MM.1S (cell line): Measurements from ENCODE around the gene AGBL4.

Experiments
- EZH2 ChIP-seq: fragments of 300-600 bp; sonication (generic); optimal IDR thresholded peaks from 2 replicates; pipeline ENCODE3; 2017; ENCODE audit warnings: low read depth, mild to moderate bottlenecking, antibody characterized with exemption, low read length, mixed read lengths
- TF ChIP-seq, protein P1 (sequence below): fragments of 300-600 bp; sonication (generic); IDR thresholded peaks from 2 replicates; pipeline ENCODE4 v1.5.1; 2016; ENCODE audit warnings: antibody characterized with exemption, low read length, mixed read lengths

DNA sequence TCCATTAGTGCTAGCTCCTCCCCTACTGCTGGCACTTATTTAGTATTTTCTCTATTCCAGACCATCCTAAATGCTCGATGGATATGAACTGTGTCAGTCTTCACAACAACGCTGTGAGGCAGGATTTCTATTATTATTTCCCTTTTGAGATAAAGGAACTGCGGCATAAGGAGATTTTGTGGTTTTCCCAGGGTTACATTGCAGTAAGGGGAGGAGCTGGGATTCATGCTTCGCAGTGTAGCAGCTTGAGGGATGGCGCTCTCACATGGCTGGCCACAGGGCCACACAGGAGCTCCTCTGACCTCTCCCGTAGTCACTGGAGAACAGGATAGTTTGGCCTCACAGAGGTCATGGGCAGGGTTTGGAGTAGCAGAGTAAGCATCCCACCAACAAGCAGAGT, 1364.0 kb downstream of the AGBL4 start:
- TF ChIP-seq EZH2 = no peak
- TF ChIP-seq, protein P1, sequence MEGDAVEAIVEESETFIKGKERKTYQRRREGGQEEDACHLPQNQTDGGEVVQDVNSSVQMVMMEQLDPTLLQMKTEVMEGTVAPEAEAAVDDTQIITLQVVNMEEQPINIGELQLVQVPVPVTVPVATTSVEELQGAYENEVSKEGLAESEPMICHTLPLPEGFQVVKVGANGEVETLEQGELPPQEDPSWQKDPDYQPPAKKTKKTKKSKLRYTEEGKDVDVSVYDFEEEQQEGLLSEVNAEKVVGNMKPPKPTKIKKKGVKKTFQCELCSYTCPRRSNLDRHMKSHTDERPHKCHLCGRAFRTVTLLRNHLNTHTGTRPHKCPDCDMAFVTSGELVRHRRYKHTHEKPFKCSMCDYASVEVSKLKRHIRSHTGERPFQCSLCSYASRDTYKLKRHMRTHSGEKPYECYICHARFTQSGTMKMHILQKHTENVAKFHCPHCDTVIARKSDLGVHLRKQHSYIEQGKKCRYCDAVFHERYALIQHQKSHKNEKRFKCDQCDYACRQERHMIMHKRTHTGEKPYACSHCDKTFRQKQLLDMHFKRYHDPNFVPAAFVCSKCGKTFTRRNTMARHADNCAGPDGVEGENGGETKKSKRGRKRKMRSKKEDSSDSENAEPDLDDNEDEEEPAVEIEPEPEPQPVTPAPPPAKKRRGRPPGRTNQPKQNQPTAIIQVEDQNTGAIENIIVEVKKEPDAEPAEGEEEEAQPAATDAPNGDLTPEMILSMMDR = no peak
